HepG2 (cell line): Measurements from ENCODE around the gene CUL5. TPM values are rescaled to one million over a fixed set of nuclear protein-coding genes. Genes with fewer than 3 reads are reported as not detected.

Source experiments
- ATAC-seq: fragments of 200-7000 bp; cut with Tn5 transposase; 3 replicates; pipeline ENCODE4 v1.9.1; 2020; ENCODE audit warnings: mild to moderate bottlenecking, moderate library complexity
- BruUV-seq: library from RNA; stranded (reverse); fragments of 400-500 nt; replicated peaks from 2 replicates; lab custom pipeline; 2021; lab: Mats Ljungman, UMichigan
- CTCF ChIA-PET: fragments of 300-600 bp; formaldehyde crosslinking; extraction: SDS; loops from one replicate; lab custom pipeline; 2021; ENCODE audit warnings: low total read pairs, inconsistent platforms, low intra/inter-chr PET ratio; lab: Yijun Ruan, JAX
- POLR2A ChIA-PET: fragments of 350-600 bp; sonication (Branson Sonifier 250); formaldehyde crosslinking; loops from one replicate; lab custom pipeline; 2020; ENCODE audit warnings: antibody characterized with exemption, inconsistent platforms; lab: Yijun Ruan, JAX
- DNase-seq: peaks from one replicate; pipeline ENCODE4 v3.0.0-alpha.2; 2015; ENCODE audit warnings: low spot score
- FAIRE-seq: peaks from 3 replicates; lab custom pipeline; 2011; peaks lifted over from hg19 to GRCh38; lab: Jason Lieb, UNC
- H2AFZ ChIP-seq: one replicate; pipeline ENCODE4 v1.6.1; 2011; ENCODE audit warnings: low read length, inconsistent platforms
- H3K27ac ChIP-seq: fragments of 300-600 bp; 3 replicates; pipeline ENCODE4 v1.8.0; 2011; ENCODE audit warnings: mixed run types, mild to moderate bottlenecking, mixed read lengths, low read length, inconsistent platforms; ENCODE audit not compliant: insufficient read depth; ENCODE audit errors: extremely low read length
- H3K27me3 ChIP-seq, 2 experiments: fragments of 200-600 bp in 1 of 2; 2 replicates in 1 of 2; 3 replicates in 1 of 2; pipeline versions ENCODE4 v1.6.0 to v1.8.0; 2011; ENCODE audit warnings: low read length in 2 of 2, mild to moderate bottlenecking in 2 of 2, moderate library complexity in 2 of 2, inconsistent platforms in 1 of 2; ENCODE audit not compliant: insufficient read depth in 2 of 2, control insufficient read depth in 1 of 2
- H3K36me3 ChIP-seq, 2 experiments: fragments of 200-600 bp in 1 of 2; replicated peaks in 1 of 2; 2 replicates in 1 of 2; 3 replicates in 1 of 2; pipeline versions ENCODE4 v1.5.1 to v1.8.0; 2011; ENCODE audit warnings: low read length in 2 of 2, inconsistent platforms in 1 of 2; ENCODE audit not compliant: insufficient read depth in 2 of 2, control insufficient read depth in 1 of 2
- H3K4me1 ChIP-seq: 2 replicates; pipeline ENCODE4 v1.5.1; 2012; ENCODE audit warnings: low read length, inconsistent platforms; ENCODE audit not compliant: insufficient read depth
- H3K4me2 ChIP-seq: 2 replicates; pipeline ENCODE4 v1.6.0; 2011; ENCODE audit warnings: low read depth, low read length, inconsistent platforms
- H3K4me3 ChIP-seq, 3 experiments: fragments of 200-600 bp in 1 of 3; sonication (generic), shearing (Covaris generic) in 1 of 3; replicated peaks in 1 of 3; 2 replicates each; pipeline ENCODE4 v1.5.1; 2011 to 2016; ENCODE audit warnings: low read length in 3 of 3, inconsistent platforms in 2 of 3, low read depth in 2 of 3, mild to moderate bottlenecking in 2 of 3, control low read depth in 1 of 3, mixed read lengths in 1 of 3; ENCODE audit not compliant: insufficient read depth in 1 of 3
- H3K79me2 ChIP-seq: one replicate; pipeline ENCODE4 v1.6.1; 2011; ENCODE audit warnings: low read length, inconsistent platforms; ENCODE audit not compliant: insufficient read depth
- H3K9ac ChIP-seq: 2 replicates; pipeline ENCODE4 v1.6.0; 2011; ENCODE audit warnings: mild to moderate bottlenecking, low read depth, low read length, inconsistent platforms; ENCODE audit not compliant: insufficient read depth
- H3K9me3 ChIP-seq: 2 replicates; pipeline ENCODE4 v1.5.1; 2012; ENCODE audit warnings: mild to moderate bottlenecking, low read length
- H4K20me1 ChIP-seq: 2 replicates; pipeline ENCODE4 v1.6.0; 2011; ENCODE audit warnings: inconsistent platforms, mild to moderate bottlenecking, low read length, moderate library complexity; ENCODE audit not compliant: insufficient read depth
- CEBPG ChIP-seq: IDR thresholded peaks from 2 replicates; pipeline ENCODE4 v1.6.1; 2016
- GPN1 ChIP-seq: sonication (generic); formaldehyde crosslinking; IDR thresholded peaks from 2 replicates; pipeline ENCODE4 v1.5.1; 2020; ENCODE audit warnings: missing genetic modification reagents, borderline replicate concordance
- HIVEP1 ChIP-seq: sonication (generic); formaldehyde crosslinking; IDR thresholded peaks from 2 replicates; pipeline ENCODE4 v1.4.0; 2020; ENCODE audit warnings: mild to moderate bottlenecking, missing genetic modification reagents
- KLF6 ChIP-seq: IDR thresholded peaks from 2 replicates; pipeline ENCODE4 v1.8.0; 2016; ENCODE audit warnings: missing biosample characterization, missing genetic modification reagents
- NCOA5 ChIP-seq: sonication (generic); formaldehyde crosslinking; IDR thresholded peaks from 2 replicates; pipeline ENCODE4 v1.4.0; 2020; ENCODE audit warnings: missing genetic modification reagents
- RBM39 ChIP-seq: fragments of 200-400 bp; formaldehyde crosslinking; IDR thresholded peaks from one replicate; pipeline ENCODE4 v1.6.1; 2018; ENCODE audit warnings: antibody characterized with exemption, mild to moderate bottlenecking, low read depth, low read length; ENCODE audit not compliant: poor library complexity, severe bottlenecking
- RCOR2 ChIP-seq: IDR thresholded peaks from 2 replicates; pipeline ENCODE4 v1.6.1; 2016; ENCODE audit warnings: missing biosample characterization, missing genetic modification reagents
- SIN3B ChIP-seq: fragments of 150-350 bp; IDR thresholded peaks from 2 replicates; pipeline ENCODE4 v1.6.1; 2014; ENCODE audit warnings: low read length
- SIX1 ChIP-seq: sonication (generic); formaldehyde crosslinking; IDR thresholded peaks from 2 replicates; pipeline ENCODE4 v1.4.0; 2020; ENCODE audit warnings: missing genetic modification reagents, borderline replicate concordance
- SIX4 ChIP-seq: sonication (generic); formaldehyde crosslinking; IDR thresholded peaks from 2 replicates; pipeline ENCODE4 v1.4.0; 2020; ENCODE audit warnings: missing genetic modification reagents
- SNAI1 ChIP-seq: sonication (generic); formaldehyde crosslinking; IDR thresholded peaks from 2 replicates; pipeline ENCODE4 v1.5.0; 2020; ENCODE audit warnings: mild to moderate bottlenecking, missing genetic modification reagents, borderline replicate concordance
- TBX2 ChIP-seq: sonication (generic); formaldehyde crosslinking; IDR thresholded peaks from 2 replicates; pipeline ENCODE4 v1.5.0; 2020; ENCODE audit warnings: missing genetic modification reagents, mild to moderate bottlenecking, borderline replicate concordance
- TP53 ChIP-seq: sonication (generic); formaldehyde crosslinking; conservative IDR thresholded peaks from 2 replicates; pipeline ENCODE4 v1.4.0; 2020; ENCODE audit warnings: missing genetic modification reagents
- ZZZ3 ChIP-seq: sonication (generic); formaldehyde crosslinking; IDR thresholded peaks from 2 replicates; pipeline ENCODE4 v1.4.0; 2020; ENCODE audit warnings: missing genetic modification reagents, mild to moderate bottlenecking, borderline replicate concordance
- WGBS: methylation state at CpG from one replicate; pipeline ENCODE4 v1.1.6; 2017; ENCODE audit warnings: low lambda C conversion rate; 5-methylcytosine and 5-hydroxymethylcytosine counted together
- in situ Hi-C: cut with HindIII; loops from 2 replicates; pipeline ENCODE4 v1.10.0; 2017; ENCODE audit warnings: low pct_unique_long_range_greater_than_20kb; ENCODE audit not compliant: extremely low pct_ligation_motif_present
- intact Hi-C: fragments of 100-400 bp; cut with micrococcal nuclease; formaldehyde crosslinking; loops from one replicate; pipeline ENCODE4 v1.10.0; 2022; ENCODE audit not compliant: unreplicated experiment
- polyA plus RNA-seq, 8 experiments: library from polyadenylated mRNA; depleted of rRNA in 3 of 8; stranded (reverse) in 7 of 8; unstranded in 1 of 8; fragments of >200 nt; fragmentation: Illumina TruSeq in 4 of 8; extraction: Trizol in 4 of 8; gene quantifications; 2 replicates each; pipeline versions ENCODE4 v1.2.1 to v1.2.3, GENCODE V29; 2011 to 2016; ENCODE audit warnings: low read depth in 4 of 8, missing spikeins in 1 of 8, mixed read lengths in 1 of 8; ENCODE audit not compliant: insufficient read depth in 1 of 8
- total RNA-seq, 5 experiments: library from RNA; depleted of rRNA; stranded (reverse); fragments of >200 nt; fragmentation: Illumina TruSeq; extraction: Trizol; gene quantifications; 2 replicates each; pipeline ENCODE4 v1.2.3, GENCODE V29; 2016; ENCODE audit warnings: low read depth in 1 of 5
- TF ChIP-seq, protein P1 (sequence below): IDR thresholded peaks from 2 replicates; pipeline ENCODE4 v1.6.1; 2016; ENCODE audit warnings: control low read depth
- TF ChIP-seq, protein P2 (sequence below): sonication (generic); formaldehyde crosslinking; IDR thresholded peaks from 2 replicates; pipeline ENCODE4 v1.4.0; 2020; ENCODE audit warnings: mild to moderate bottlenecking, missing genetic modification reagents
- TF ChIP-seq, protein P3 (sequence below): sonication (generic); formaldehyde crosslinking; IDR thresholded peaks from 2 replicates; pipeline ENCODE4 v1.9.0; 2021; ENCODE audit warnings: missing genetic modification reagents, borderline replicate concordance

Gene CUL5
- total and polyA plus RNA-seq, 2 of the 13 experiments (the other 11 are each of a cell fraction or from before 2014, with no cell fraction given): 7.0 to 24.7 TPM

DNA sequence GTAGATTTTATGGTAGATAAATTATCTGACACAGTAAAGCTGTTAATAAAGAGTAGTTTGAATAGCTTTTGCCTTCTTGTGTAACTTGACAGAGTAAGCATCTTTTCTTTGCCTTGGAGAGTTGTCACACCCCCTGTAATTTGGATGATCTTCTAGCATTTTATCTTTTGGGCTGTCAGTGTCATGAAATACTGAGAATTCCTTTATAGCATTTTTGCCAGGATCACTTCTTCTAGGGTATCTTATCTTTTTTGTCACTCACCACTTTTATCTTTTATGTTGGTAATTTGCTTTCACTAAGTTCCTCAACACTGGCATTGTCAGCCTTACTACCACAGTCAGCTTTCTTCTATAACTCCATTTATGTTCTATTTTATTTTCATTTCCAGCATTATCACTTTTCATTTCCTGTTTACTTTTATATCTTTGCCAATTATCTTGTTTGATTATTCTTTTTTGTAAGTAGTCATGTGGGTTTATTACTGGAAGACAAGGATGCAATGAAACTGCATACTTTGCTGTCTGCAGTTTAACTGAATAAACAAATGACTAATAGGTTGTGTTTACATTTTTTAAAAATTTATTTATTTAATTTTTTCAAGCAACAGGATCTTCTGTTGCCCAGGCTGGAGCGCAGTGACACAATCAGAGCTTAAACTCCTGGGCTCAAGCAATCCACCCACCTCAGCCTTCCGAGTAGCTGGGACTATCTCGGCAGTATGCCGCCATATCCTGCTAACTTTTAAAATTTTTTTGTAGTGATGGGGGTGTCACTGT lies 84.6 kb downstream of the CUL5 start:
- no peaks in the 10 kb centered on the region for H3K27me3 ChIP-seq
- H3K36me3 ChIP-seq: peaks cover 10 to 43% of the 10 kb centered on the region in 2 experiments; a peak in 4 of 5 replicates
- TF ChIP-seq TP53 (CRISPR knock-in tag) (no peak), RBM39 (no peak), SIN3B (no peak), SIX1 (CRISPR knock-in tag) (no peak), RCOR2 (CRISPR knock-in tag) (no peak), CEBPG (CRISPR knock-in tag) (no peak), ZZZ3 (CRISPR knock-in tag) (no peak)
- TF ChIP-seq, all 625 proteins: peak for 0
- no peaks in the 10 kb centered on the region for H3K4me1 ChIP-seq
- no peak overlapping the region for H3K4me2 ChIP-seq
- no peak overlapping the region for H2AFZ ChIP-seq
- POLR2A ChIA-PET: no interaction called here
- H3K79me2 ChIP-seq: no peaks in the 10 kb centered on the region
- no peak overlapping the region for H3K27ac ChIP-seq
- intact Hi-C loops (no loop called here), in situ Hi-C loops (no loop called here)
- DNase-seq: no peak
- H3K4me3 ChIP-seq: no peak overlapping the region
- WGBS: 97% methylated on average over 4 of the region's 4 CpGs
- ATAC-seq: no peak
- CTCF ChIA-PET: no interaction called here
- no peak for FAIRE-seq
- no peaks in the 10 kb centered on the region for H3K9me3 ChIP-seq
- no peak overlapping the region for H3K9ac ChIP-seq
- no TSS peak for BruUV-seq
- H4K20me1 ChIP-seq: no peaks in the 10 kb centered on the region

DNA sequence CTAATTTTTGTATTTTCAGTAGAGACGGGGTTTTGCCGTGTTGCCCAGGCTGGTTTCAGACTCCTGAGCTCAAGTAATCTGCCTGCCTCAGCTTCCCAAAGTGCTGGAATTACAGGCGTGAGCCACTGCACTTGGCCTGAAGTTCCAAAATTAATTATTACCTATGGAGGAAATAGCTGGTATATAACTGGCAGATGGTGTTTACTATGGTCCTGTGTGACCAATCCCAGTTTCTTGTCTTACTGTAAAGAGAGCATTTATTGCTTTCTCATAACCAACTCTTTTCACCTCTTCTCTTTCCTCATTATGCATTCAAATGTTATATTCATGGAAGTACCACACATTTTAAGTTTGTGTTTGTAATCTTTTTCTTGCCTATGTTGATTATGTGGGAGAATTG lies 88.5 kb downstream of the CUL5 start:
- ChIA-PET CTCF (no interaction called here), POLR2A (no interaction called here)
- H3K79me2 ChIP-seq: no peaks in the 10 kb centered on the region
- BruUV-seq: no TSS peak
- no peaks in the 10 kb centered on the region for H3K4me1 ChIP-seq
- H3K4me2 ChIP-seq: no peak overlapping the region
- H3K27ac ChIP-seq: no peak overlapping the region
- 100% methylated on average over 2 of the region's 3 CpGs for WGBS
- intact Hi-C loops (no loop called here), in situ Hi-C loops (no loop called here)
- no peak overlapping the region for H3K4me3 ChIP-seq
- no peaks in the 10 kb centered on the region for H4K20me1 ChIP-seq
- ATAC-seq (no peak), FAIRE-seq (no peak), DNase-seq (no peak)
- H3K9me3 ChIP-seq: no peaks in the 10 kb centered on the region
- no peak overlapping the region for H2AFZ ChIP-seq
- H3K27me3 ChIP-seq: no peaks in the 10 kb centered on the region
- H3K9ac ChIP-seq: no peak overlapping the region
- peaks cover 12 to 39% of the 10 kb centered on the region in 2 experiments; a peak in 4 of 5 replicates for H3K36me3 ChIP-seq
- TF ChIP-seq SIX4 (CRISPR knock-in tag): no peak
- TF ChIP-seq, protein P1, sequence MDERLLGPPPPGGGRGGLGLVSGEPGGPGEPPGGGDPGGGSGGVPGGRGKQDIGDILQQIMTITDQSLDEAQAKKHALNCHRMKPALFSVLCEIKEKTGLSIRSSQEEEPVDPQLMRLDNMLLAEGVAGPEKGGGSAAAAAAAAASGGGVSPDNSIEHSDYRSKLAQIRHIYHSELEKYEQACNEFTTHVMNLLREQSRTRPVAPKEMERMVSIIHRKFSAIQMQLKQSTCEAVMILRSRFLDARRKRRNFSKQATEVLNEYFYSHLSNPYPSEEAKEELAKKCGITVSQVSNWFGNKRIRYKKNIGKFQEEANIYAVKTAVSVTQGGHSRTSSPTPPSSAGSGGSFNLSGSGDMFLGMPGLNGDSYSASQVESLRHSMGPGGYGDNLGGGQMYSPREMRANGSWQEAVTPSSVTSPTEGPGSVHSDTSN (CRISPR knock-in tag): no peak
- TF ChIP-seq NCOA5 (CRISPR knock-in tag): no peak
- TF ChIP-seq TBX2 (CRISPR knock-in tag): no peak
- TF ChIP-seq, protein P2, sequence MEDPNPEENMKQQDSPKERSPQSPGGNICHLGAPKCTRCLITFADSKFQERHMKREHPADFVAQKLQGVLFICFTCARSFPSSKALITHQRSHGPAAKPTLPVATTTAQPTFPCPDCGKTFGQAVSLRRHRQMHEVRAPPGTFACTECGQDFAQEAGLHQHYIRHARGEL (CRISPR knock-in tag): no peak
- TF ChIP-seq, protein P3, sequence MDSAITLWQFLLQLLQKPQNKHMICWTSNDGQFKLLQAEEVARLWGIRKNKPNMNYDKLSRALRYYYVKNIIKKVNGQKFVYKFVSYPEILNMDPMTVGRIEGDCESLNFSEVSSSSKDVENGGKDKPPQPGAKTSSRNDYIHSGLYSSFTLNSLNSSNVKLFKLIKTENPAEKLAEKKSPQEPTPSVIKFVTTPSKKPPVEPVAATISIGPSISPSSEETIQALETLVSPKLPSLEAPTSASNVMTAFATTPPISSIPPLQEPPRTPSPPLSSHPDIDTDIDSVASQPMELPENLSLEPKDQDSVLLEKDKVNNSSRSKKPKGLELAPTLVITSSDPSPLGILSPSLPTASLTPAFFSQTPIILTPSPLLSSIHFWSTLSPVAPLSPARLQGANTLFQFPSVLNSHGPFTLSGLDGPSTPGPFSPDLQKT: no peak
- no peak for TF ChIP-seq SNAI1 (CRISPR knock-in tag)
- no peak for TF ChIP-seq KLF6 (CRISPR knock-in tag)
- no peak for TF ChIP-seq SIX1 (CRISPR knock-in tag)
- no peak for TF ChIP-seq GPN1 (CRISPR knock-in tag)
- no peak for TF ChIP-seq HIVEP1 (CRISPR knock-in tag)
